Endothelial cell of umbilical vein (primary cell): ENCODE results near the gene EIF1AD. TPM values are rescaled to one million over a fixed set of nuclear protein-coding genes. Genes with fewer than 3 reads are reported as not detected.

Experiments used
- BruUV-seq: library from RNA; stranded (reverse); fragments of 400-500 nt; replicated peaks from 2 replicates; lab custom pipeline; 2021; lab: Mats Ljungman, UMichigan
- CTCF ChIA-PET: fragments of 300-600, 350-600 bp; sonication (Branson Sonifier 250); formaldehyde crosslinking; loops from one replicate; lab custom pipeline; 2021; ENCODE audit warnings: antibody characterized with exemption, inconsistent platforms; lab: Charles Lee
- POLR2A ChIA-PET: fragments of 300-600, 350-600 bp; sonication (Branson Sonifier 250); formaldehyde crosslinking; loops from one replicate; lab custom pipeline; 2021; ENCODE audit warnings: antibody characterized with exemption, inconsistent platforms; lab: Charles Lee
- DNase-seq: peaks from one replicate; pipeline ENCODE4 v3.0.0-alpha.2; 2011; ENCODE audit warnings: low read depth, low spot score
- FAIRE-seq: peaks from 2 replicates; lab custom pipeline; 2011; peaks lifted over from hg19 to GRCh38; lab: Jason Lieb, UNC
- H2AFZ ChIP-seq: 2 replicates; pipeline ENCODE4 v1.6.0; 2012; ENCODE audit warnings: low read depth, low read length, control low read depth, inconsistent platforms
- H3K27ac ChIP-seq: 2 replicates; pipeline ENCODE4 v1.5.1; 2011; ENCODE audit warnings: low read depth, mild to moderate bottlenecking, control low read depth, low read length, moderate library complexity; ENCODE audit not compliant: insufficient read depth
- H3K27me3 ChIP-seq, 2 experiments: 2 replicates each; pipeline versions ENCODE4 v1.6.0 to v1.6.1; 2011; ENCODE audit warnings: low read length in 2 of 2, mixed read lengths in 1 of 2; ENCODE audit not compliant: control insufficient read depth in 2 of 2, insufficient read depth in 2 of 2
- H3K36me3 ChIP-seq, 2 experiments: 2 replicates in 1 of 2; 3 replicates in 1 of 2; pipeline ENCODE4 v1.5.1; 2011; ENCODE audit warnings: low read length in 2 of 2, mild to moderate bottlenecking in 1 of 2, moderate library complexity in 1 of 2; ENCODE audit not compliant: control insufficient read depth in 2 of 2, insufficient read depth in 2 of 2; ENCODE audit errors: extremely low read depth in 1 of 2
- H3K4me1 ChIP-seq: 3 replicates; pipeline ENCODE4 v1.5.1; 2011; ENCODE audit warnings: mild to moderate bottlenecking, low read length; ENCODE audit not compliant: control insufficient read depth, insufficient read depth; ENCODE audit errors: extremely low read depth
- H3K4me2 ChIP-seq: 2 replicates; pipeline ENCODE4 v1.6.1; 2011; ENCODE audit warnings: low read length, control low read depth, mixed read lengths; ENCODE audit not compliant: insufficient read depth
- H3K4me3 ChIP-seq, 3 experiments: fragments of 200-600 bp in 1 of 3; sonication (generic), shearing (Covaris generic) in 1 of 3; replicated peaks in 1 of 3; 2 replicates each; pipeline ENCODE4 v1.5.1; 2011 to 2016; ENCODE audit warnings: control low read depth in 3 of 3, low read length in 3 of 3, mild to moderate bottlenecking in 2 of 3, inconsistent platforms in 1 of 3, low read depth in 1 of 3, moderate library complexity in 1 of 3; ENCODE audit not compliant: insufficient read depth in 1 of 3
- H3K79me2 ChIP-seq: 2 replicates; pipeline ENCODE4 v1.6.0; 2012; ENCODE audit warnings: low read length, inconsistent platforms; ENCODE audit not compliant: control insufficient read depth, insufficient read depth
- H3K9ac ChIP-seq: replicated peaks from 2 replicates; pipeline ENCODE3; 2011; ENCODE audit warnings: low read length, control low read depth; ENCODE audit not compliant: insufficient read depth; ENCODE audit errors: extremely low read depth
- H3K9me1 ChIP-seq: replicated peaks from 3 replicates; pipeline ENCODE4 v1.6.0; 2011; ENCODE audit warnings: mild to moderate bottlenecking, low read length; ENCODE audit not compliant: control insufficient read depth, insufficient read depth; ENCODE audit errors: extremely low read depth
- H3K9me3 ChIP-seq: replicated peaks from 2 replicates; pipeline ENCODE4 v1.5.1; 2012; ENCODE audit warnings: low read length, inconsistent platforms; ENCODE audit not compliant: control insufficient read depth, insufficient read depth
- H4K20me1 ChIP-seq: replicated peaks from 2 replicates; pipeline ENCODE3; 2011; ENCODE audit warnings: mild to moderate bottlenecking, low read length; ENCODE audit not compliant: control insufficient read depth, insufficient read depth; ENCODE audit errors: extremely low read depth
- CTCF ChIP-seq, 2 donors: IDR thresholded peaks; 1 replicate in 1 of 2; 2 replicates in 1 of 2; pipeline ENCODE4 v1.5.1; 2011; ENCODE audit warnings: low read length in 2 of 2, mild to moderate bottlenecking in 2 of 2, moderate library complexity in 2 of 2, control low read depth in 1 of 2, inconsistent platforms in 1 of 2, low read depth in 1 of 2; ENCODE audit not compliant: insufficient read depth in 1 of 2; ENCODE audit errors: extremely low read depth in 1 of 2
- EZH2 ChIP-seq: IDR thresholded peaks from 2 replicates; pipeline ENCODE4 v1.6.1; 2012; ENCODE audit warnings: borderline replicate concordance, low read depth, mild to moderate bottlenecking, moderate library complexity, low read length, inconsistent platforms; ENCODE audit not compliant: severe bottlenecking
- FOS ChIP-seq: IDR thresholded peaks from 2 replicates; pipeline ENCODE4 v1.6.1; 2011; ENCODE audit warnings: mild to moderate bottlenecking, low read length, moderate library complexity, borderline replicate concordance; ENCODE audit not compliant: insufficient read depth
- GATA2 ChIP-seq: IDR thresholded peaks from 2 replicates; pipeline ENCODE4 v1.7.0; 2011; ENCODE audit warnings: low read depth, mild to moderate bottlenecking, moderate library complexity, mixed read lengths, low read length; ENCODE audit not compliant: insufficient read length, insufficient read depth
- JUN ChIP-seq: IDR thresholded peaks from 2 replicates; pipeline ENCODE4 v1.6.1; 2011; ENCODE audit warnings: borderline replicate concordance, low read depth; ENCODE audit not compliant: insufficient read length, insufficient read depth
- MAX ChIP-seq: IDR thresholded peaks from 2 replicates; pipeline ENCODE4 v1.6.1; 2011; ENCODE audit not compliant: insufficient read depth, insufficient read length
- MYC ChIP-seq: IDR thresholded peaks from one replicate; pipeline ENCODE4 v1.6.1; 2011; ENCODE audit warnings: mild to moderate bottlenecking, low read depth, low read length
- POLR2A ChIP-seq: IDR thresholded peaks from 2 replicates; pipeline ENCODE4 v1.6.1; 2012; ENCODE audit warnings: low read depth, mild to moderate bottlenecking, control low read depth, low read length
- POLR2AphosphoS5 ChIP-seq: IDR thresholded peaks from 2 replicates; pipeline ENCODE4 v1.6.1; 2012; ENCODE audit warnings: low read depth, mild to moderate bottlenecking, control low read depth, low read length, moderate library complexity; ENCODE audit not compliant: insufficient read depth
- dilution Hi-C: fragments of 300-500 bp; cut with MboI; formaldehyde crosslinking; loops from one replicate; pipeline ENCODE4 v1.15.0; 2019; ENCODE audit warnings: low sequenced_read_pairs; ENCODE audit not compliant: extremely low pct_ligation_motif_present
- intact Hi-C: fragments of 100-400 bp; cut with micrococcal nuclease; formaldehyde crosslinking; loops from one replicate; pipeline ENCODE4 v1.10.0; 2022
- polyA plus RNA-seq, 4 experiments: library from polyadenylated mRNA; depleted of rRNA in 3 of 4; stranded (reverse) in 3 of 4; unstranded in 1 of 4; fragments of >200 nt; gene quantifications; 2 replicates each; pipeline versions ENCODE4 v1.2.1 to v1.2.3, GENCODE V29; 2011 to 2012; ENCODE audit warnings: missing spikeins in 1 of 4
- total RNA-seq: library from RNA; stranded (reverse); gene quantifications from 2 replicates; pipeline ENCODE4 v1.2.3, GENCODE V29; 2021

The EIF1AD gene
- total and polyA plus RNA-seq, 2 donors (not counting 3 experiments of a cell fraction or from before 2014, with no cell fraction given) = 39.3 to 39.7 TPM

GRCh38 chr11:66012371-66012945 lies 10.5 kb upstream of the EIF1AD start:
- CTCF ChIA-PET = interaction anchor here (0.9 to 3.2 kb wide), 5 partner anchors 8 to 124 kb away, joined by 3 to 16 read pairs (median 3); partner anchors contain the start of genes BANF1, EIF1AD and FIBP
- no peak for FAIRE-seq
- dilution Hi-C loops = no loop called here

More at GRCh38 chr11:66012371-66012945, 10.5 kb upstream of the EIF1AD start:
- Histone ChIP-seq H3K9ac (no peak overlapping the region), H2AFZ (no peak overlapping the region), H3K4me3 (no peak overlapping the region), H3K36me3 (no peaks in the 10 kb centered on the region), H4K20me1 (no peaks in the 10 kb centered on the region), H3K27ac (no peak overlapping the region), H3K27me3 (peaks cover 2% of the 10 kb centered on the region in 2 experiments), H3K4me2 (no peak overlapping the region), H3K79me2 (no peaks in the 10 kb centered on the region), H3K9me1 (no peaks in the 10 kb centered on the region), H3K9me3 (no peaks in the 10 kb centered on the region), H3K4me1 (peaks cover 21% of the 10 kb centered on the region)
- BruUV-seq = no TSS peak
- TF ChIP-seq MYC (no peak), POLR2AphosphoS5 (no peak), POLR2A (no peak), EZH2 (no peak), FOS (no peak), MAX (no peak), JUN (no peak), CTCF (IDR thresholded peaks at IDR 0.05; ENCODE audit: extremely low read depth in 1 of 2, insufficient read depth in 1 of 2, low read depth in 1 of 2, low read length in 2 of 2) (no peak), GATA2 (no peak)
- intact Hi-C loops = no loop called here
- POLR2A ChIA-PET = no interaction called here
- DNase-seq = no peak
